Kidney (tissue), 14 donors: ENCODE data around the gene SUPT4H1. TPM values are rescaled to one million over a fixed set of nuclear protein-coding genes. Genes with fewer than 3 reads are reported as not detected.

ENCODE experiments used
- DNase-seq, 5 donors: peaks; one replicate each; pipeline ENCODE4 v3.0.0-alpha.2; 2013 to 2020
- FAIRE-seq: peaks from 2 replicates; lab custom pipeline; 2012; peaks lifted over from hg19 to GRCh38; lab: Jason Lieb, UNC
- H3K27ac ChIP-seq, 2 donors: one replicate each; pipeline ENCODE4 v1.7.0; 2013; ENCODE audit warnings: low read depth in 2 of 2, low read length in 2 of 2, inconsistent platforms in 1 of 2
- H3K27me3 ChIP-seq: one replicate; pipeline ENCODE4 v1.7.1; 2013; ENCODE audit warnings: low read length, inconsistent platforms; ENCODE audit not compliant: control insufficient read depth, insufficient read depth
- H3K36me3 ChIP-seq, 3 donors: one replicate each; pipeline versions ENCODE4 v1.7.0 to v1.7.1; 2013; ENCODE audit warnings: low read length in 3 of 3, control low read depth in 1 of 3, inconsistent platforms in 1 of 3; ENCODE audit not compliant: insufficient read depth in 3 of 3, control insufficient read depth in 2 of 3
- H3K4me1 ChIP-seq, 3 donors: one replicate each; pipeline versions ENCODE4 v1.7.0 to v1.7.1; 2013; ENCODE audit warnings: low read length in 3 of 3, inconsistent platforms in 1 of 3, low read depth in 1 of 3; ENCODE audit not compliant: control insufficient read depth in 2 of 3, insufficient read depth in 2 of 3
- H3K4me3 ChIP-seq, 3 donors: one replicate each; pipeline versions ENCODE4 v1.7.0 to v1.8.1; 2013; ENCODE audit warnings: low read length in 3 of 3, control low read depth in 1 of 3, inconsistent platforms in 1 of 3
- H3K9ac ChIP-seq, 3 donors: one replicate each; pipeline versions ENCODE4 v1.7.0 to v1.7.1; 2013; ENCODE audit warnings: low read length in 3 of 3, control low read depth in 1 of 3, inconsistent platforms in 1 of 3
- H3K9me3 ChIP-seq, 3 donors: one replicate each; pipeline versions ENCODE4 v1.7.0 to v1.7.1; 2013; ENCODE audit warnings: low read length in 3 of 3, control low read depth in 1 of 3, inconsistent platforms in 1 of 3; ENCODE audit not compliant: control insufficient read depth in 2 of 3, insufficient read depth in 1 of 3
- intact Hi-C: fragments of 100-400 bp; cut with DNase I; formaldehyde crosslinking; loops from one replicate; pipeline ENCODE4 v1.11.1; 2022
- polyA plus RNA-seq: library from polyadenylated mRNA; stranded (reverse); fragments of 350-450 nt; fragmentation: Illumina TruSeq; extraction: RNeasy Lipid Tissue Mini Kit (QIAGEN cat#74804); gene quantifications from one replicate; pipeline ENCODE4 v1.2.3, GENCODE V29; 2014; ENCODE audit warnings: low read depth, low replicate concordance; ENCODE audit not compliant: insufficient read depth
- total RNA-seq: library from RNA; stranded (reverse); fragmentation: NEBNext Ultra II Directional; extraction: Animal tissue kit (Norgen Biotek cat#: 25700); gene quantifications from one replicate; pipeline ENCODE4 v1.2.1, GENCODE V29; 2021
- TF ChIP-seq, protein P1 (sequence below): IDR thresholded peaks from 3 replicates; pipeline ENCODE4 v1.5.1; 2012; ENCODE audit warnings: mild to moderate bottlenecking, moderate library complexity, borderline replicate concordance; ENCODE audit not compliant: insufficient read depth; ENCODE audit errors: extremely low read depth
- donor health status: control.
- donor health status: control.
- donor health status: control.
- donor health status: control.
- donor health status: control.
- donor health status: DM: yes; HTN: yes; CAD: no.
- donor health status: Normal renal cell carcinoma (clear cell type).

SUPT4H1 gene
- total and polyA plus RNA-seq, 2 donors from 2014 or later = 60.5 to 129 TPM

- H3K36me3 ChIP-seq = no peaks in the 10 kb centered on the region
- DNase-seq (peak in 2 of 5 donors; percentile 30 to 58), FAIRE-seq (no peak)
- no peaks in the 10 kb centered on the region for H3K27me3 ChIP-seq
- H3K27ac ChIP-seq = peak overlapping the region; percentile 11 to 45
- H3K4me1 ChIP-seq = peaks cover 0 to 5% (median 0%) of the 10 kb centered on the region in 3 donors
- intact Hi-C loops = no loop called here
- no peaks in the 10 kb centered on the region for H3K9me3 ChIP-seq
- no peak overlapping the region for H3K4me3 ChIP-seq
- H3K9ac ChIP-seq = no peak overlapping the region
- TF ChIP-seq, protein P1, sequence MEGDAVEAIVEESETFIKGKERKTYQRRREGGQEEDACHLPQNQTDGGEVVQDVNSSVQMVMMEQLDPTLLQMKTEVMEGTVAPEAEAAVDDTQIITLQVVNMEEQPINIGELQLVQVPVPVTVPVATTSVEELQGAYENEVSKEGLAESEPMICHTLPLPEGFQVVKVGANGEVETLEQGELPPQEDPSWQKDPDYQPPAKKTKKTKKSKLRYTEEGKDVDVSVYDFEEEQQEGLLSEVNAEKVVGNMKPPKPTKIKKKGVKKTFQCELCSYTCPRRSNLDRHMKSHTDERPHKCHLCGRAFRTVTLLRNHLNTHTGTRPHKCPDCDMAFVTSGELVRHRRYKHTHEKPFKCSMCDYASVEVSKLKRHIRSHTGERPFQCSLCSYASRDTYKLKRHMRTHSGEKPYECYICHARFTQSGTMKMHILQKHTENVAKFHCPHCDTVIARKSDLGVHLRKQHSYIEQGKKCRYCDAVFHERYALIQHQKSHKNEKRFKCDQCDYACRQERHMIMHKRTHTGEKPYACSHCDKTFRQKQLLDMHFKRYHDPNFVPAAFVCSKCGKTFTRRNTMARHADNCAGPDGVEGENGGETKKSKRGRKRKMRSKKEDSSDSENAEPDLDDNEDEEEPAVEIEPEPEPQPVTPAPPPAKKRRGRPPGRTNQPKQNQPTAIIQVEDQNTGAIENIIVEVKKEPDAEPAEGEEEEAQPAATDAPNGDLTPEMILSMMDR = no peak
These were observed 14.8 kb downstream of the SUPT4H1 start for GRCh38 chr17:58337210-58337599.

DNA sequence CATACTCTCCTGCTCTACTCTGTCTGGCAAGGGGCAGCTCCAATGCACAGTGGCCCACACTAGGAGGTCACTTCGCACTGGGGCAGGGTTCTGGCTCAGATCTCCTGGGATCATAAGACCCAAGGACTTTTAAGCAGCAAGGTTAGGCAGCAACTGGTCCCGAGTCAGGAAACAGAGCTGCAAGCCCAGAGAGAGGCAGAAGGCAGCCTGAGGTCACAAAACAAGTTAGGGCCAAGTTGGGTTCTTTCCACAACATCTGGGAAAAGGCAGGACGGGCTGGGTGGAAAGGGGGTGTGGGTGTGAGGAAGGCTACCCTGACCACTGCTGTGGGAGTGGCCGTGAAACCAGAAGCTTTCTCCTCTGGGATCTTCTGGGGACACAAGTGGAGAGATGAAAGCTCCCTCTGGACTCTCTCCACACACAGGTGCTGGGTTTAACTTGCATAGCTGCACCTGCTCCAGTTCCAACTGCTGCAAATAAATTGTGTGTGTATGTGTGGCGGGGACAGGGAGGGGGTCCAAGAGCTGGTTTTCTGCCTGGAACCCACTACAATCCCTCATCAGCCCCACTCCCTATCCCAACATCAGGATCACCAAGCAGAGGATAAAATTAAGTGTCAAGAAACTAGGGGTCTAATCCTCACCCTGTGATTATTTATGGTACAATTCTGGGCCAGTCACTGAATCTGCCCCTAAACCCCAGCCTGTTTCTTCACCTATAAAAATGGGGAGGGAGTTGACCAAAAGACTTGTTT is 15.4 kb downstream of the SUPT4H1 start:
- H3K4me3 ChIP-seq = no peak overlapping the region
- H3K27ac ChIP-seq = peak overlapping the region in 1 of 2 donors; percentile 66
- FAIRE-seq (no peak), DNase-seq (peak in 2 of 5 donors; percentile 25 to 64)
- no peaks in the 10 kb centered on the region for H3K9me3 ChIP-seq
- H3K27me3 ChIP-seq = no peaks in the 10 kb centered on the region
- intact Hi-C loops = no loop called here
- TF ChIP-seq, protein P1 = no peak
- no peaks in the 10 kb centered on the region for H3K36me3 ChIP-seq
- peaks cover 0 to 5% (median 0%) of the 10 kb centered on the region in 3 donors for H3K4me1 ChIP-seq
- no peak overlapping the region for H3K9ac ChIP-seq

DNA sequence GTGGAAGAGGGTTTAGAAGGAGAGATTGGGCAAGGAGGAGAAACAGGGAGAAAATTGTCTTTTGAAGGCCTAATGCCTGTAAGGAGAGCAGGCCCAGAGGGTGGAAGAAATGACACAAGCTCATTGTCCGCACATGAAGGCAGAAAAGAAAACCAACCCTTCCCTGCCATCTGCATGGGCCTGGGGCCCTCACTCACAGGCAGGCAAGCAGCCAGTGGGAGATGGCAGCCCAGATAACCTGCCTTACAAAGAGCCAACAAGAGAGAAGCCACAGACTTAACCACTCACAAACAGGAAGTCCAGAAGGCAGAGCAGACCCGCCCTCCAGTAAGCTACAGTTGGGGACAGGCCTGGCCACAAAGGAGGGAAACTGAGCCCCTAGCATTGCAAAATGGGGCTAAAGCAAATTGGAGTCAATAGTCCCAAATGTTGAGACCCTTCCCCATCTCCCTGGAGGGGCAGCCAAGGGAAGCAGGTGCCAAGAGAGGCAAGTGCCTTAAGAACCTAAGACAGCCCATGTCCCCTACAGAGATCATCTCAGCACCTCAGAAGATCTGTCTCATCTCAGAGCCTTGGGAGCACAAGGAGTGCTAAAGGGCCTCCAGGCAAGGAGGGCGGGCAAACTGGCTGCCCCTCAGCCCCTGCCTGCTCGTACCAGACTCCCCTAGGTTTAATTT is 16.1 kb downstream of the SUPT4H1 start:
- H3K27ac ChIP-seq = peak overlapping the region in 1 of 2 donors; percentile 66
- H3K27me3 ChIP-seq = no peaks in the 10 kb centered on the region
- no peaks in the 10 kb centered on the region for H3K36me3 ChIP-seq
- H3K9me3 ChIP-seq = no peaks in the 10 kb centered on the region
- H3K9ac ChIP-seq = no peak overlapping the region
- no peak for FAIRE-seq
- intact Hi-C loops = no loop called here
- peaks cover 0 to 5% (median 0%) of the 10 kb centered on the region in 3 donors for H3K4me1 ChIP-seq
- TF ChIP-seq, protein P1 = no peak
- no peak overlapping the region for H3K4me3 ChIP-seq
- peak in 1 of 5 donors; percentile 68 for DNase-seq
